ENCODE results near the gene CCDC141.

GRCh38 chr2:178933493-178933892 is 116.4 kb downstream of the CCDC141 start:
- no peak for TF ChIP-seq POLR2A (IDR thresholded peaks at IDR 0.05)
- no peak for TF ChIP-seq CTCF (IDR thresholded peaks at IDR 0.05)
- TF ChIP-seq POLR2AphosphoS5 (IDR thresholded peaks at IDR 0.05), result no peak
- TF ChIP-seq EP300 (IDR thresholded peaks at IDR 0.05), result no peak
